ENCODE measurements around the gene PRRC2C.

- TF ChIP-seq TAF1 (IDR thresholded peaks at IDR 0.05; ENCODE audit: borderline replicate concordance, insufficient read depth, low read length) (no peak), POLR2AphosphoS5 (IDR thresholded peaks at IDR 0.05; ENCODE audit: low read depth, low read length) (no peak), REST (IDR thresholded peaks at IDR 0.05; ENCODE audit: insufficient read depth in 1 of 2, low read depth in 2 of 2, low read length in 2 of 2) (no peak), SIN3A (IDR thresholded peaks at IDR 0.05; ENCODE audit: borderline replicate concordance, insufficient read depth, low read length) (no peak)
Observed at GRCh38 chr1:171509191-171509590, 23.9 kb downstream of the PRRC2C start.

Data from PFSK-1 (cell line).